Spleen (tissue), 11 donors: ENCODE results near the gene PRR7. TPM values are rescaled to one million over a fixed set of nuclear protein-coding genes. Genes with fewer than 3 reads are reported as not detected.

ENCODE experiments used
- DNase-seq: peaks from one replicate; pipeline ENCODE4 v3.0.0-alpha.2; 2020
- H3K27ac ChIP-seq, 8 donors: fragments of 200-600 bp; sonication (generic) in 7 of 8; 1 replicate in 4 of 8; 2 replicates in 4 of 8; pipeline versions ENCODE4 v1.5.0 to v1.8.0; 2016 to 2021; ENCODE audit warnings: inconsistent platforms in 4 of 8, mild to moderate bottlenecking in 4 of 8, moderate library complexity in 1 of 8
- H3K27me3 ChIP-seq, 7 donors: fragments of 200-600 bp; sonication (generic) in 6 of 7; replicated peaks in 1 of 7; 1 replicate in 4 of 7; 2 replicates in 3 of 7; pipeline versions ENCODE4 v1.5.0 to v1.8.0; 2016 to 2021; ENCODE audit warnings: inconsistent platforms in 3 of 7, mild to moderate bottlenecking in 1 of 7
- H3K36me3 ChIP-seq, 6 donors: fragments of 200-600 bp; sonication (generic) in 5 of 6; 1 replicate in 4 of 6; 2 replicates in 2 of 6; pipeline versions ENCODE4 v1.5.0 to v1.8.0; 2016 to 2021; ENCODE audit warnings: inconsistent platforms in 2 of 6
- H3K4me1 ChIP-seq, 6 donors: fragments of 200-600 bp; sonication (generic) in 5 of 6; 1 replicate in 3 of 6; 2 replicates in 3 of 6; pipeline versions ENCODE4 v1.5.0 to v1.8.0; 2016 to 2021; ENCODE audit warnings: inconsistent platforms in 3 of 6
- H3K4me3 ChIP-seq, 8 donors: fragments of 200-600 bp; sonication (generic) in 7 of 8; 1 replicate in 4 of 8; 2 replicates in 4 of 8; pipeline versions ENCODE4 v1.5.0 to v1.8.0; 2016 to 2021; ENCODE audit warnings: inconsistent platforms in 4 of 8, mild to moderate bottlenecking in 4 of 8, moderate library complexity in 2 of 8
- H3K9me3 ChIP-seq, 8 donors: fragments of 200-600 bp; sonication (generic) in 7 of 8; 1 replicate in 4 of 8; 2 replicates in 4 of 8; pipeline versions ENCODE4 v1.5.0 to v1.8.0; 2016 to 2021; ENCODE audit warnings: inconsistent platforms in 4 of 8
- CTCF ChIP-seq, 11 experiments: fragments of 200-600 bp in 7 of 11; fragments of 450-650 bp in 4 of 11; sonication (generic) in 4 of 11; IDR thresholded peaks in 8 of 11; conservative IDR thresholded peaks in 3 of 11; 1 replicate in 7 of 11; 2 replicates in 4 of 11; pipeline versions ENCODE4 v1.4.0 to v1.8.0; 2016 to 2021; ENCODE audit warnings: antibody characterized with exemption in 11 of 11, inconsistent platforms in 4 of 11, mild to moderate bottlenecking in 1 of 11
- POLR2A ChIP-seq, 3 donors: fragments of 450-650 bp; IDR thresholded peaks; one replicate each; pipeline ENCODE4 v1.5.1; 2017; ENCODE audit warnings: antibody characterized with exemption in 3 of 3, mild to moderate bottlenecking in 1 of 3
- POLR2AphosphoS5 ChIP-seq, 3 donors: sonication (generic); formaldehyde crosslinking; IDR thresholded peaks; one replicate each; pipeline ENCODE4 v1.5.1; 2017; ENCODE audit warnings: antibody characterized with exemption in 3 of 3
- WGBS, 5 donors: extraction: QIAGEN DNeasy Blood & Tissue Kit in 3 of 5; methylation state at CpG; one replicate each; pipeline versions ENCODE4 v1.1.5 to v1.1.7; 2013 to 2018; 5-methylcytosine and 5-hydroxymethylcytosine counted together
- intact Hi-C: fragments of 100-400 bp; cut with DNase I; formaldehyde crosslinking; loops from one replicate; pipeline ENCODE4 v1.15.0; 2023; ENCODE audit warnings: low total_unique reads
- polyA plus RNA-seq, 3 donors: library from polyadenylated mRNA; stranded (reverse); fragments of 200-250 nt; gene quantifications; one replicate each; pipeline ENCODE4 v1.2.1, GENCODE V29; 2013
- total RNA-seq, 7 donors: library from RNA; depleted of rRNA in 3 of 7; stranded (reverse); fragments of >200 nt in 3 of 7; fragmentation: NEBNext Ultra II Directional in 4 of 7; extraction: Animal tissue kit (Norgen Biotek cat#: 25700) in 4 of 7; gene quantifications; one replicate each; pipeline versions ENCODE4 v1.1.0 to v1.2.1, GENCODE V29; 2016 to 2021
- donor health status: healthy with polysubstance abuse.
- donor health status: DM: no; HTN: no; CAD: no; lungs with moderate emphysema.
- donor health status: DM: no; HTN: no; CAD: no.
- donor health status: Bipolar disorder and iron deficiency.
- donor health status: healthy.
- donor health status: DM: no; HTN: no; CAD: no.
- donor health status: DM: yes; HTN: yes; CAD: no.

The PRR7 gene
- total and polyA plus RNA-seq, 10 donors: 1.7 to 5.7 (median 4.6) TPM; not detected in 1

- H3K4me3 ChIP-seq: no peak overlapping the region
- peaks cover 0 to 3% (median 0%) of the 10 kb centered on the region in 8 donors for H3K9me3 ChIP-seq
- H3K27me3 ChIP-seq: peaks cover 0 to 32% (median 10%) of the 10 kb centered on the region in 7 donors
- H3K4me1 ChIP-seq: peaks cover 4 to 58% (median 29%) of the 10 kb centered on the region in 6 donors
- DNase-seq: no peak
- peaks cover 0 to 28% (median 8%) of the 10 kb centered on the region in 6 donors for H3K36me3 ChIP-seq
- H3K27ac ChIP-seq: no peak overlapping the region
- 63 to 88% (median 73%) methylated on average over 7 to 8 of the region's 8 CpGs for WGBS, 5 donors
- intact Hi-C loops: no loop called here
- TF ChIP-seq CTCF (IDR thresholded peaks at IDR 0.05 in 8 of 11, conservative IDR thresholded peaks at IDR 0.05 in 3 of 11) (no peak), POLR2A (IDR thresholded peaks at IDR 0.05) (no peak), POLR2AphosphoS5 (IDR thresholded peaks at IDR 0.05) (no peak)
Observed at GRCh38 chr5:177469750-177470525, 23.3 kb downstream of the PRR7 start.

GRCh38 chr5:177470759-177471536, 24.3 kb downstream of the PRR7 start:
- H3K27ac ChIP-seq: peak overlapping the region in 1 of 8 donors; percentile 81
- peaks cover 0 to 18% (median 8%) of the 10 kb centered on the region in 6 donors for H3K36me3 ChIP-seq
- intact Hi-C loops: no loop called here
- TF ChIP-seq POLR2A (IDR thresholded peaks at IDR 0.05) (no peak), CTCF (IDR thresholded peaks at IDR 0.05 in 8 of 11, conservative IDR thresholded peaks at IDR 0.05 in 3 of 11) (no peak), POLR2AphosphoS5 (IDR thresholded peaks at IDR 0.05) (no peak)
- H3K4me3 ChIP-seq: no peak overlapping the region
- peaks cover 4 to 68% (median 39%) of the 10 kb centered on the region in 6 donors for H3K4me1 ChIP-seq
- 83 to 91% (median 87%) methylated on average over 9 to 10 of the region's 10 CpGs for WGBS, 5 donors
- DNase-seq: no peak
- peaks cover 0 to 32% (median 10%) of the 10 kb centered on the region in 7 donors for H3K27me3 ChIP-seq
- no peaks in the 10 kb centered on the region for H3K9me3 ChIP-seq

GRCh38 chr5:177471610-177472356, 25.2 kb downstream of the PRR7 start:
- peaks cover 0 to 10% (median 4%) of the 10 kb centered on the region in 6 donors for H3K36me3 ChIP-seq
- H3K4me3 ChIP-seq: peak overlapping the region in 5 of 8 donors; percentile 50 to 82 (median 59)
- H3K27me3 ChIP-seq: peaks cover 0 to 32% (median 10%) of the 10 kb centered on the region in 7 donors
- intact Hi-C loops: no loop called here
- TF ChIP-seq POLR2AphosphoS5 (IDR thresholded peaks at IDR 0.05): no peak
- no peak for TF ChIP-seq POLR2A (IDR thresholded peaks at IDR 0.05)
- no peak for TF ChIP-seq CTCF (IDR thresholded peaks at IDR 0.05 in 8 of 11, conservative IDR thresholded peaks at IDR 0.05 in 3 of 11)
- no peaks in the 10 kb centered on the region for H3K9me3 ChIP-seq
- H3K4me1 ChIP-seq: peaks cover 4 to 77% (median 47%) of the 10 kb centered on the region in 6 donors
- no peak for DNase-seq
- peak overlapping the region in 3 of 8 donors; percentile 72 to 81 (median 78) for H3K27ac ChIP-seq
- WGBS, 5 donors: 73 to 76% (median 75%) methylated on average over 9 to 14 of the region's 14 CpGs
